ENCODE measurements around the gene TAF1C. TPM values are rescaled to one million over a fixed set of nuclear protein-coding genes. Genes with fewer than 3 reads are reported as not detected.
A peak's percentile ranks its signal among the peaks of the same experiment; 100 is the strongest.

The TAF1C gene
- total and polyA plus RNA-seq, 9 of the 15 experiments (the other 6 are each of a cell fraction or from before 2014, with no cell fraction given), result 1.5 to 74.8 (median 21.0) TPM

DNA sequence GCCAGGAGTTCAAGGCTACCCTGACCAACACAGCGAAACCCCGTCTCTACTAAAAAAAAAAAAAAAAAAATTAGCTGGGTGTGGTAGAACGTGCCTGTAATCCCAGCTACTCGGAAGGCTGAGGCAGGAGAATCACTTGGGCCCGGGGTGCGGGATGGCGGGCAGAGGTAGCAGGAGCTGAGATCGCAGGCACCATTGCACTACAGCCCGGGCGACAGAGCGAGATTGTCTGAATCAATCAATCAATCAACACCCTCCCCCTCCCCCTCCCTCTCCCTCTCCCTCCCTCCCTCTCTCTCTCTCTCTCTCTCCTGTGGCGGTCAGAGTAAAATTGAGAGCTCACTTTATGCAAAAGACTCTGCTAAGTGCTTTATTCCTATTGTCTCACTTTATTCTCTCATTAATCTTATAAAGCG is 43.1 kb downstream of the TAF1C start:
- WGBS (ENCODE audit: insufficient coverage, low coverage, missing lambda C conversion rate), result 20% methylated on average over 8 of the region's 13 CpGs
- CTCF ChIA-PET (ENCODE audit: low intra/inter-chr PET ratio), result interaction anchor here (0.5 to 1.6 kb wide), 2 partner anchors 11 to 56 kb away, joined by 3 read pairs; no protein-coding TSS in a partner anchor
- Histone ChIP-seq H3K27ac (ENCODE audit: extremely low read depth, low read depth, low read length) (peak overlapping the region; percentile 61; the same call in 1 of the 3 replicates), H3K4me1 (replicated peaks in 1 of 2; ENCODE audit: control insufficient read depth in 2 of 2, insufficient read depth in 2 of 2, low read length in 2 of 2) (peaks cover 15 to 30% of the 10 kb centered on the region in 2 experiments; a peak in 4 of 5 replicates), H2AFZ (ENCODE audit: low read depth, low read length) (peak overlapping the region; percentile 78), H3K9me1 (ENCODE audit: control insufficient read depth, insufficient read depth, low read length) (no peaks in the 10 kb centered on the region), H3K9me3 (replicated peaks; ENCODE audit: control insufficient read depth, insufficient read depth, low read depth, low read length) (no peaks in the 10 kb centered on the region), H3K9ac (ENCODE audit: insufficient read depth in 1 of 2, low read depth in 2 of 2, low read length in 2 of 2) (peak overlapping the region; percentile 57 to 62; a peak in 3 of 4 replicates), H3K27me3 (ENCODE audit: control insufficient read depth in 2 of 2, insufficient read depth in 2 of 2, low read length in 2 of 2) (peaks cover 2 to 9% of the 10 kb centered on the region in 2 experiments; a peak in 3 of 5 replicates), H3K4me2 (ENCODE audit: insufficient read depth, low read length) (peak overlapping the region; percentile 85), H3K79me2 (ENCODE audit: control insufficient read depth, insufficient read depth, low read length) (peaks cover 41% of the 10 kb centered on the region), H3K36me3 (ENCODE audit: control insufficient read depth, insufficient read depth, low read length) (no peaks in the 10 kb centered on the region), H3K4me3 (peak overlapping the region; percentile 75), H4K20me1 (replicated peaks; ENCODE audit: control insufficient read depth, insufficient read depth, low read length) (no peaks in the 10 kb centered on the region)
- DNase-seq (ENCODE audit: extremely low read depth in 1 of 4, low spot score in 3 of 4) (peak in 1 of 4 experiments; percentile 68), FAIRE-seq (no peak), ATAC-seq (0 out of 3 replicates have a peak, but pooled peaks have one; percentile 1)
- POLR2A ChIA-PET, result interaction anchor here (0.6 to 0.9 kb wide), 4 partner anchors 11 to 213 kb away, joined by 3 to 4 read pairs (median 3); partner anchors contain the start of gene MBTPS1
- no TSS peak for BruUV-seq (replicated peaks)
- in situ Hi-C loops (cut with MboI) (no loop called here), intact Hi-C loops (cut with micrococcal nuclease) (loop anchor here (2.0 kb wide), 1 partner anchor 59 kb away; no protein-coding TSS in a partner anchor)
- TF ChIP-seq EWSR1 (IDR thresholded peaks at IDR 0.05; ENCODE audit: borderline replicate concordance, low read depth, partially characterized antibody), result no peak
- peak; percentile 23 for TF ChIP-seq PCBP2 (IDR thresholded peaks at IDR 0.05; ENCODE audit: low read depth, low read length, poor library complexity, severe bottlenecking)
- 0 out of 2 replicates have a peak, but pooled peaks have one; percentile 59 for TF ChIP-seq FOXJ2 (tag; IDR thresholded peaks at IDR 0.05)
- TF ChIP-seq, protein P1, sequence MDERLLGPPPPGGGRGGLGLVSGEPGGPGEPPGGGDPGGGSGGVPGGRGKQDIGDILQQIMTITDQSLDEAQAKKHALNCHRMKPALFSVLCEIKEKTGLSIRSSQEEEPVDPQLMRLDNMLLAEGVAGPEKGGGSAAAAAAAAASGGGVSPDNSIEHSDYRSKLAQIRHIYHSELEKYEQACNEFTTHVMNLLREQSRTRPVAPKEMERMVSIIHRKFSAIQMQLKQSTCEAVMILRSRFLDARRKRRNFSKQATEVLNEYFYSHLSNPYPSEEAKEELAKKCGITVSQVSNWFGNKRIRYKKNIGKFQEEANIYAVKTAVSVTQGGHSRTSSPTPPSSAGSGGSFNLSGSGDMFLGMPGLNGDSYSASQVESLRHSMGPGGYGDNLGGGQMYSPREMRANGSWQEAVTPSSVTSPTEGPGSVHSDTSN (CRISPR knock-in tag; IDR thresholded peaks at IDR 0.05; ENCODE audit: low read depth), result no peak
- TF ChIP-seq, protein P1 (tag; conservative IDR thresholded peaks at IDR 0.05; ENCODE audit: low read depth), result peak; percentile 93
- TF ChIP-seq ZNF224 (CRISPR knock-in tag; IDR thresholded peaks at IDR 0.05), result no peak
- TF ChIP-seq MEIS2 (IDR thresholded peaks at IDR 0.05; ENCODE audit: partially characterized antibody), result peak; percentile 89
- TF ChIP-seq ZNF444 (CRISPR knock-in tag; IDR thresholded peaks at IDR 0.05), result peak; percentile 99
- TF ChIP-seq, protein P2, sequence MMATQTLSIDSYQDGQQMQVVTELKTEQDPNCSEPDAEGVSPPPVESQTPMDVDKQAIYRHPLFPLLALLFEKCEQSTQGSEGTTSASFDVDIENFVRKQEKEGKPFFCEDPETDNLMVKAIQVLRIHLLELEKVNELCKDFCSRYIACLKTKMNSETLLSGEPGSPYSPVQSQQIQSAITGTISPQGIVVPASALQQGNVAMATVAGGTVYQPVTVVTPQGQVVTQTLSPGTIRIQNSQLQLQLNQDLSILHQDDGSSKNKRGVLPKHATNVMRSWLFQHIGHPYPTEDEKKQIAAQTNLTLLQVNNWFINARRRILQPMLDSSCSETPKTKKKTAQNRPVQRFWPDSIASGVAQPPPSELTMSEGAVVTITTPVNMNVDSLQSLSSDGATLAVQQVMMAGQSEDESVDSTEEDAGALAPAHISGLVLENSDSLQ (IDR thresholded peaks at IDR 0.05), result peak; percentile 91
- TF ChIP-seq KDM1A (IDR thresholded peaks at IDR 0.05), result peak in 1 of 2 experiments; percentile 99; a peak in 2 of 4 replicates
- TF ChIP-seq, protein P3, sequence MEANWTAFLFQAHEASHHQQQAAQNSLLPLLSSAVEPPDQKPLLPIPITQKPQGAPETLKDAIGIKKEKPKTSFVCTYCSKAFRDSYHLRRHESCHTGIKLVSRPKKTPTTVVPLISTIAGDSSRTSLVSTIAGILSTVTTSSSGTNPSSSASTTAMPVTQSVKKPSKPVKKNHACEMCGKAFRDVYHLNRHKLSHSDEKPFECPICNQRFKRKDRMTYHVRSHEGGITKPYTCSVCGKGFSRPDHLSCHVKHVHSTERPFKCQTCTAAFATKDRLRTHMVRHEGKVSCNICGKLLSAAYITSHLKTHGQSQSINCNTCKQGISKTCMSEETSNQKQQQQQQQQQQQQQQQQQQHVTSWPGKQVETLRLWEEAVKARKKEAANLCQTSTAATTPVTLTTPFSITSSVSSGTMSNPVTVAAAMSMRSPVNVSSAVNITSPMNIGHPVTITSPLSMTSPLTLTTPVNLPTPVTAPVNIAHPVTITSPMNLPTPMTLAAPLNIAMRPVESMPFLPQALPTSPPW (CRISPR knock-in tag; IDR thresholded peaks at IDR 0.05), result peak; percentile 64
- peak; percentile 56 for TF ChIP-seq ZNF384 (IDR thresholded peaks at IDR 0.05; ENCODE audit: low read depth, low read length)
